SK-N-SH treated with all-trans-retinoic acid at 6 μM for 48 hours (cell line): ENCODE data around the gene RHCE.
"Not testable (repeated sequence)": the region's sequence is repeated elsewhere in the genome, so short reads cannot be mapped to it uniquely, and the experiment has no call there.

ENCODE experiments used
- ATAC-seq: fragments of 200-7000 bp; cut with Tn5 transposase; 3 replicates; pipeline ENCODE4 v1.9.1; 2020; ENCODE audit warnings: mild to moderate bottlenecking, moderate library complexity
- ARNTL ChIP-seq: fragments of 450-650 bp; formaldehyde crosslinking; IDR thresholded peaks from 2 replicates; pipeline ENCODE4 v1.5.0; 2020; ENCODE audit warnings: low read depth, mild to moderate bottlenecking, moderate library complexity, borderline replicate concordance
- BACH2 ChIP-seq: fragments of 250-450 bp; sonication (Bioruptor Pico); IDR thresholded peaks from 2 replicates; pipeline ENCODE4 v1.9.0; 2021; ENCODE audit warnings: mild to moderate bottlenecking, borderline replicate concordance
- CSDC2 ChIP-seq: fragments of 250-450 bp; sonication (Bioruptor Pico); IDR thresholded peaks from 2 replicates; pipeline ENCODE4 v1.5.0; 2020; ENCODE audit warnings: mild to moderate bottlenecking, moderate library complexity
- ESRRG ChIP-seq: fragments of 250-450 bp; sonication (Bioruptor Pico); IDR thresholded peaks from 2 replicates; pipeline ENCODE4 v1.6.1; 2021; ENCODE audit warnings: mild to moderate bottlenecking
- GLIS3 ChIP-seq: fragments of 250-450 bp; sonication (Bioruptor Pico); IDR thresholded peaks from 2 replicates; pipeline ENCODE4 v1.5.0; 2020; ENCODE audit warnings: mild to moderate bottlenecking, moderate library complexity
- ISL1 ChIP-seq: fragments of 250-450 bp; sonication (Bioruptor Pico); IDR thresholded peaks from 2 replicates; pipeline ENCODE4 v2.1.2; 2022; ENCODE audit warnings: mild to moderate bottlenecking, moderate library complexity
- OSR1 ChIP-seq: fragments of 250-450 bp; sonication (Bioruptor Pico); IDR thresholded peaks from 2 replicates; pipeline ENCODE4 v1.8.0; 2022; ENCODE audit warnings: moderate library complexity, mild to moderate bottlenecking, inconsistent platforms
- PPARA ChIP-seq: fragments of 250-450 bp; sonication (Bioruptor Pico); IDR thresholded peaks from 2 replicates; pipeline ENCODE4 v1.5.0; 2020; ENCODE audit warnings: mild to moderate bottlenecking, borderline replicate concordance
- RARB ChIP-seq: fragments of 250-450 bp; sonication (Bioruptor Pico); IDR thresholded peaks from 2 replicates; pipeline ENCODE4 v1.8.0; 2021; ENCODE audit warnings: mild to moderate bottlenecking, moderate library complexity
- SNAI2 ChIP-seq: fragments of 250-450 bp; sonication (Bioruptor Pico); IDR thresholded peaks from 2 replicates; pipeline ENCODE4 v1.5.0; 2020; ENCODE audit warnings: mild to moderate bottlenecking, moderate library complexity
- TCF4 ChIP-seq: fragments of 250-450 bp; sonication (Bioruptor Pico); IDR thresholded peaks from 2 replicates; pipeline ENCODE4 v1.8.0; 2021; ENCODE audit warnings: mild to moderate bottlenecking, moderate library complexity, borderline replicate concordance
- TOX ChIP-seq: fragments of 250-450 bp; sonication (Bioruptor Pico); IDR thresholded peaks from 2 replicates; pipeline ENCODE4 v1.8.0; 2021; ENCODE audit warnings: mild to moderate bottlenecking, moderate library complexity, borderline replicate concordance
- ZC3H10 ChIP-seq: fragments of 250-450 bp; sonication (Bioruptor Pico); IDR thresholded peaks from 2 replicates; pipeline ENCODE4 v1.5.1; 2021; ENCODE audit warnings: mild to moderate bottlenecking, moderate library complexity
- ZFP3 ChIP-seq: fragments of 250-450 bp; sonication (Bioruptor Pico); IDR thresholded peaks from 2 replicates; pipeline ENCODE4 v1.5.0; 2020; ENCODE audit warnings: mild to moderate bottlenecking, moderate library complexity
- ZFP30 ChIP-seq: fragments of 450-650 bp; formaldehyde crosslinking; IDR thresholded peaks from 2 replicates; pipeline ENCODE4 v1.5.0; 2022; ENCODE audit warnings: mild to moderate bottlenecking, moderate library complexity
- ZNF565 ChIP-seq: fragments of 450-650 bp; formaldehyde crosslinking; conservative IDR thresholded peaks from 2 replicates; pipeline ENCODE4 v1.5.0; 2020; ENCODE audit warnings: low read depth, mild to moderate bottlenecking, moderate library complexity
- ZNF70 ChIP-seq: fragments of 450-650 bp; formaldehyde crosslinking; IDR thresholded peaks from 2 replicates; pipeline ENCODE4 v1.5.0; 2020; ENCODE audit warnings: mild to moderate bottlenecking, moderate library complexity
- ZNF8 ChIP-seq: fragments of 450-650 bp; formaldehyde crosslinking; IDR thresholded peaks from 2 replicates; pipeline ENCODE4 v1.5.0; 2020; ENCODE audit warnings: mild to moderate bottlenecking, moderate library complexity
- TF ChIP-seq, protein P1 (sequence below): fragments of 250-450 bp; sonication (Bioruptor Pico); IDR thresholded peaks from 2 replicates; pipeline ENCODE4 v1.8.0; 2020; ENCODE audit warnings: mild to moderate bottlenecking, moderate library complexity, borderline replicate concordance
- TF ChIP-seq, protein P2 (sequence below): fragments of 250-450 bp; sonication (Bioruptor Pico); IDR thresholded peaks from 2 replicates; pipeline ENCODE4 v1.5.1; 2020; ENCODE audit warnings: low read depth, mild to moderate bottlenecking, moderate library complexity
- TF ChIP-seq, protein P3 (sequence below): fragments of 250-450 bp; sonication (Bioruptor Pico); IDR thresholded peaks from 2 replicates; pipeline ENCODE4 v1.8.0; 2021; ENCODE audit warnings: low read depth, mild to moderate bottlenecking, moderate library complexity, borderline replicate concordance
- TF ChIP-seq, protein P4 (sequence below): fragments of 250-450 bp; sonication (Bioruptor Pico); IDR thresholded peaks from 2 replicates; pipeline ENCODE4 v1.5.1; 2021; ENCODE audit warnings: mild to moderate bottlenecking, moderate library complexity
- TF ChIP-seq, protein P5 (sequence below): fragments of 250-450 bp; sonication (Bioruptor Pico); IDR thresholded peaks from 2 replicates; pipeline ENCODE4 v1.5.0; 2020; ENCODE audit warnings: mild to moderate bottlenecking, moderate library complexity

The RHCE gene

DNA sequence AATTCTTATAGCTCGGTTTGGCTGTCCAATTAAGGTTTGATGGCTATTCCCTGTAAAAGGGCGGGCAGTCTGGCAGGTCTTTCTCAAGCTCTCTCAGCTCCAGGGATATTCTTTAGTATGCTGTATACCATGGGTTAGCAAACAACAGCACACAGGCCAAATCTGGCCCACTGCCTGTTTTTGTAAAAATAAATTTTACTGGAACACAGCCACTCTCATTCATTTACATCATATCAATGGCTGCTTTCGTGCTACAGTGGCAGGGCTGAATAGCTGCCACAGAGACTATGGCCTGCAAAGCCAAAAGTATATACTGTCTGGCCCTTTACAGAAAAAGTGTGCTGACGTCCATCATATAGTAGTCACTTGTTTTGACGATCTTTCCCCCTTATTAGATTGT, 42.1 kb upstream of the RHCE start:
- no peak for TF ChIP-seq PPARA
- no peak for TF ChIP-seq ESRRG (CRISPR knock-in tag)
- TF ChIP-seq ZFP3 = no peak
- no peak for TF ChIP-seq ZC3H10 (CRISPR knock-in tag)
- TF ChIP-seq CSDC2 (CRISPR knock-in tag) = no peak
- TF ChIP-seq ISL1 (CRISPR knock-in tag) = no peak
- TF ChIP-seq ZNF8 (CRISPR knock-in tag) = no peak
- TF ChIP-seq GLIS3 (CRISPR knock-in tag) = no peak
- TF ChIP-seq, protein P1, sequence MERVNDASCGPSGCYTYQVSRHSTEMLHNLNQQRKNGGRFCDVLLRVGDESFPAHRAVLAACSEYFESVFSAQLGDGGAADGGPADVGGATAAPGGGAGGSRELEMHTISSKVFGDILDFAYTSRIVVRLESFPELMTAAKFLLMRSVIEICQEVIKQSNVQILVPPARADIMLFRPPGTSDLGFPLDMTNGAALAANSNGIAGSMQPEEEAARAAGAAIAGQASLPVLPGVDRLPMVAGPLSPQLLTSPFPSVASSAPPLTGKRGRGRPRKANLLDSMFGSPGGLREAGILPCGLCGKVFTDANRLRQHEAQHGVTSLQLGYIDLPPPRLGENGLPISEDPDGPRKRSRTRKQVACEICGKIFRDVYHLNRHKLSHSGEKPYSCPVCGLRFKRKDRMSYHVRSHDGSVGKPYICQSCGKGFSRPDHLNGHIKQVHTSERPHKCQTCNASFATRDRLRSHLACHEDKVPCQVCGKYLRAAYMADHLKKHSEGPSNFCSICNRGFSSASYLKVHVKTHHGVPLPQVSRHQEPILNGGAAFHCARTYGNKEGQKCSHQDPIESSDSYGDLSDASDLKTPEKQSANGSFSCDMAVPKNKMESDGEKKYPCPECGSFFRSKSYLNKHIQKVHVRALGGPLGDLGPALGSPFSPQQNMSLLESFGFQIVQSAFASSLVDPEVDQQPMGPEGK (CRISPR knock-in tag) = no peak
- no peak for TF ChIP-seq ZNF565 (CRISPR knock-in tag)
- ATAC-seq = peak; percentile 20; the same call in 2 of the 3 replicates

DNA sequence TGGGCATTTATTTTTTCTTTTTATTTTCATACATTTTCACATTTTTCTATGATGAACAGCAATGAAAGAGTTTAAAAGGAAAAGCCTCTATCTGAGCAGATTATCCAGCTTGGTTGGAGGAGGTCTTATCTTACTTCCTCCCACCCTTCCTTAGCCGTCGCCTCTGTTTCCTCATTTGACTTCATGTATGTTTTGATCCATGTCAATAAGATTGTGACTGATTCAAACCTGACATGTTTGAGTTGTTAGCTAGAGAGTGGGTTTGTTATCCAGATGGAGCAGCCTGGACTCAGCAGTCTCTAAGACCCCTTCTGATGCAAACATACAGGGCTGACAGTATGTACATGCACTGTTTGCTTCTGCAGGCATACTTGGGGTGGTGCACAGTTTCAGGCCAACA, 41.2 kb upstream of the RHCE start:
- TF ChIP-seq, protein P2, sequence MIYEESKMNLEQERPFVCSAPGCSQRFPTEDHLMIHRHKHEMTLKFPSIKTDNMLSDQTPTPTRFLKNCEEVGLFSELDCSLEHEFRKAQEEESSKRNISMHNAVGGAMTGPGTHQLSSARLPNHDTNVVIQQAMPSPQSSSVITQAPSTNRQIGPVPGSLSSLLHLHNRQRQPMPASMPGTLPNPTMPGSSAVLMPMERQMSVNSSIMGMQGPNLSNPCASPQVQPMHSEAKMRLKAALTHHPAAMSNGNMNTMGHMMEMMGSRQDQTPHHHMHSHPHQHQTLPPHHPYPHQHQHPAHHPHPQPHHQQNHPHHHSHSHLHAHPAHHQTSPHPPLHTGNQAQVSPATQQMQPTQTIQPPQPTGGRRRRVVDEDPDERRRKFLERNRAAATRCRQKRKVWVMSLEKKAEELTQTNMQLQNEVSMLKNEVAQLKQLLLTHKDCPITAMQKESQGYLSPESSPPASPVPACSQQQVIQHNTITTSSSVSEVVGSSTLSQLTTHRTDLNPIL (CRISPR knock-in tag) = no peak
- no peak for TF ChIP-seq ZNF8 (CRISPR knock-in tag)
- no peak for TF ChIP-seq TOX (CRISPR knock-in tag)
- TF ChIP-seq, protein P3, sequence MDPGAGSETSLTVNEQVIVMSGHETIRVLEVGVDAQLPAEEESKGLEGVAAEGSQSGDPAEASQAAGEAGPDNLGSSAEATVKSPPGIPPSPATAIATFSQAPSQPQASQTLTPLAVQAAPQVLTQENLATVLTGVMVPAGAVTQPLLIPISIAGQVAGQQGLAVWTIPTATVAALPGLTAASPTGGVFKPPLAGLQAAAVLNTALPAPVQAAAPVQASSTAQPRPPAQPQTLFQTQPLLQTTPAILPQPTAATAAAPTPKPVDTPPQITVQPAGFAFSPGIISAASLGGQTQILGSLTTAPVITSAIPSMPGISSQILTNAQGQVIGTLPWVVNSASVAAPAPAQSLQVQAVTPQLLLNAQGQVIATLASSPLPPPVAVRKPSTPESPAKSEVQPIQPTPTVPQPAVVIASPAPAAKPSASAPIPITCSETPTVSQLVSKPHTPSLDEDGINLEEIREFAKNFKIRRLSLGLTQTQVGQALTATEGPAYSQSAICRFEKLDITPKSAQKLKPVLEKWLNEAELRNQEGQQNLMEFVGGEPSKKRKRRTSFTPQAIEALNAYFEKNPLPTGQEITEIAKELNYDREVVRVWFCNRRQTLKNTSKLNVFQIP = no peak
- TF ChIP-seq ARNTL (CRISPR knock-in tag) = no peak
- TF ChIP-seq, protein P1 (CRISPR knock-in tag) = no peak
- no peak for TF ChIP-seq ESRRG (CRISPR knock-in tag)
- no peak for TF ChIP-seq CSDC2 (CRISPR knock-in tag)
- no peak for TF ChIP-seq ISL1 (CRISPR knock-in tag)
- no peak for TF ChIP-seq ZFP30
- TF ChIP-seq ZNF70 = no peak
- TF ChIP-seq BACH2 (CRISPR knock-in tag) = no peak
- TF ChIP-seq, protein P4, sequence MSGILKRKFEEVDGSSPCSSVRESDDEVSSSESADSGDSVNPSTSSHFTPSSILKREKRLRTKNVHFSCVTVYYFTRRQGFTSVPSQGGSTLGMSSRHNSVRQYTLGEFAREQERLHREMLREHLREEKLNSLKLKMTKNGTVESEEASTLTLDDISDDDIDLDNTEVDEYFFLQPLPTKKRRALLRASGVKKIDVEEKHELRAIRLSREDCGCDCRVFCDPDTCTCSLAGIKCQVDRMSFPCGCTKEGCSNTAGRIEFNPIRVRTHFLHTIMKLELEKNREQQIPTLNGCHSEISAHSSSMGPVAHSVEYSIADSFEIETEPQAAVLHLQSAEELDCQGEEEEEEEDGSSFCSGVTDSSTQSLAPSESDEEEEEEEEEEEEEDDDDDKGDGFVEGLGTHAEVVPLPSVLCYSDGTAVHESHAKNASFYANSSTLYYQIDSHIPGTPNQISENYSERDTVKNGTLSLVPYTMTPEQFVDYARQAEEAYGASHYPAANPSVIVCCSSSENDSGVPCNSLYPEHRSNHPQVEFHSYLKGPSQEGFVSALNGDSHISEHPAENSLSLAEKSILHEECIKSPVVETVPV (CRISPR knock-in tag) = no peak
- no peak for TF ChIP-seq ZNF565 (CRISPR knock-in tag)
- ATAC-seq = no peak

DNA sequence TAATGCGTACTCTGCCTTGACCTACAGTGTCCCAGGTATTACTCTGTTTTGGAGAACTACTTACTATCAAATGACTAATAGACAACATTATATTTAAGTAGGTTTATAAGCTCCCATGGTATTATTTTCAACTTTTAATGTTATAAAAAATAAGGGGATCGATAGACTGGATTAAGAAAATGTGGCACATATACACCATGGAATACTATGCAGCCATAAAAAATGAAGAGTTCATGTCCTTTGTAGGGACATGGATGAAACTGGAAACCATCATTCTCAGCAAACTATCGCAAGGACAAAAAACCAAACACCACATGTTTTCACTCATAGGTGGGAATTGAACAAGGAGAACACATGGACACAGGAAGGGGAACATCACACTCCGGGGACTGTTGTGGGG, 40.2 kb upstream of the RHCE start:
- ATAC-seq = not testable (repeated sequence)

DNA sequence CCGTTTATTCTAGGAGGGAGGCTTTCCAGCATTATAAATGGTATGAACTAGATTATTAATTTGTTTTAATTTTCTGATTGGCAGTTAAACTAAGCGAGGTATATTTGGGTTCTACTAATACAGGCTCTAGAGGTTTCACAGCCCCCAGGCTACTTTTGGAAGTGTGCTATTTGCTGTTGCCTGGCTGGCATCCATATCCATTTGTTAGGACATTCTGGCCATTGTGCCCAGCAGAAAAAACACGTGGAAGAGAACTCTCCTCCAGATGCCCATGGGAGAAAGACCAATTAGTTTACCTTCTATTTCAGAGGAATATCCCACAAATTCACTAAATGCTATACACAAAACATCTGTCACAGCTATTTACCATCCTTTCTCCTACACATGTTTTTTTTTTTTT, 39.4 kb upstream of the RHCE start:
- ATAC-seq = no peak
- TF ChIP-seq, protein P5, sequence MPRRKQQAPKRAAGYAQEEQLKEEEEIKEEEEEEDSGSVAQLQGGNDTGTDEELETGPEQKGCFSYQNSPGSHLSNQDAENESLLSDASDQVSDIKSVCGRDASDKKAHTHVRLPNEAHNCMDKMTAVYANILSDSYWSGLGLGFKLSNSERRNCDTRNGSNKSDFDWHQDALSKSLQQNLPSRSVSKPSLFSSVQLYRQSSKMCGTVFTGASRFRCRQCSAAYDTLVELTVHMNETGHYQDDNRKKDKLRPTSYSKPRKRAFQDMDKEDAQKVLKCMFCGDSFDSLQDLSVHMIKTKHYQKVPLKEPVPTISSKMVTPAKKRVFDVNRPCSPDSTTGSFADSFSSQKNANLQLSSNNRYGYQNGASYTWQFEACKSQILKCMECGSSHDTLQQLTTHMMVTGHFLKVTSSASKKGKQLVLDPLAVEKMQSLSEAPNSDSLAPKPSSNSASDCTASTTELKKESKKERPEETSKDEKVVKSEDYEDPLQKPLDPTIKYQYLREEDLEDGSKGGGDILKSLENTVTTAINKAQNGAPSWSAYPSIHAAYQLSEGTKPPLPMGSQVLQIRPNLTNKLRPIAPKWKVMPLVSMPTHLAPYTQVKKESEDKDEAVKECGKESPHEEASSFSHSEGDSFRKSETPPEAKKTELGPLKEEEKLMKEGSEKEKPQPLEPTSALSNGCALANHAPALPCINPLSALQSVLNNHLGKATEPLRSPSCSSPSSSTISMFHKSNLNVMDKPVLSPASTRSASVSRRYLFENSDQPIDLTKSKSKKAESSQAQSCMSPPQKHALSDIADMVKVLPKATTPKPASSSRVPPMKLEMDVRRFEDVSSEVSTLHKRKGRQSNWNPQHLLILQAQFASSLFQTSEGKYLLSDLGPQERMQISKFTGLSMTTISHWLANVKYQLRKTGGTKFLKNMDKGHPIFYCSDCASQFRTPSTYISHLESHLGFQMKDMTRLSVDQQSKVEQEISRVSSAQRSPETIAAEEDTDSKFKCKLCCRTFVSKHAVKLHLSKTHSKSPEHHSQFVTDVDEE (CRISPR knock-in tag) = no peak
- TF ChIP-seq ZFP3 (no peak), GLIS3 (CRISPR knock-in tag) (no peak), RARB (no peak), ISL1 (CRISPR knock-in tag) (no peak), TCF4 (CRISPR knock-in tag) (no peak), OSR1 (CRISPR knock-in tag) (no peak), SNAI2 (no peak), CSDC2 (CRISPR knock-in tag) (no peak), ZC3H10 (CRISPR knock-in tag) (no peak)
- TF ChIP-seq, protein P3 = no peak
- TF ChIP-seq, protein P4 (CRISPR knock-in tag) = no peak
